K562 (cell line): ENCODE measurements around the gene HIP1R.

Experiments
- ATF2 ChIP-seq: sonication (generic); formaldehyde crosslinking; IDR thresholded peaks from 2 replicates; pipeline ENCODE4 v1.8.1; 2022; ENCODE audit warnings: missing genetic modification reagents
- CTCF ChIP-seq, 3 experiments: IDR thresholded peaks in 2 of 3; conservative IDR thresholded peaks in 1 of 3; 2 replicates each; pipeline ENCODE4 v1.5.1; 2011 to 2012; ENCODE audit warnings: low read length in 3 of 3, mild to moderate bottlenecking in 3 of 3, control low read depth in 2 of 3, improper control_type of control experiment in 1 of 3, inconsistent platforms in 1 of 3, low read depth in 1 of 3, mixed read lengths in 1 of 3, moderate library complexity in 1 of 3; ENCODE audit not compliant: insufficient read depth in 2 of 3
- ESRRA ChIP-seq: fragments of 450-650 bp; IDR thresholded peaks from 2 replicates; pipeline ENCODE4 v1.6.1; 2014; ENCODE audit warnings: low read depth, mild to moderate bottlenecking, moderate library complexity, borderline replicate concordance
- HMG20A ChIP-seq: fragments of 450-650 bp; formaldehyde crosslinking; conservative IDR thresholded peaks from 2 replicates; pipeline ENCODE4 v1.4.0; 2020; ENCODE audit warnings: mild to moderate bottlenecking, mixed read lengths
- MAFG ChIP-seq: fragments of 450-650 bp; conservative IDR thresholded peaks from 2 replicates; pipeline ENCODE4 v1.6.1; 2016; ENCODE audit warnings: missing genetic modification characterization, missing compliant biosample characterization
- POU5F1 ChIP-seq: fragments of 150-350 bp; IDR thresholded peaks from 2 replicates; pipeline ENCODE4 v1.6.1; 2014; ENCODE audit warnings: borderline replicate concordance, low read length, low read depth, mild to moderate bottlenecking; ENCODE audit not compliant: partially characterized antibody
- RFX5 ChIP-seq: IDR thresholded peaks from 2 replicates; pipeline ENCODE4 v1.6.1; 2011; ENCODE audit warnings: low read depth, mild to moderate bottlenecking, improper control_type of control experiment, low read length
- SPI1 ChIP-seq: IDR thresholded peaks from 2 replicates; pipeline ENCODE4 v1.6.1; 2011; ENCODE audit warnings: low read depth, low read length, control low read depth, borderline replicate concordance
- TAF9B ChIP-seq: fragments of 450-650 bp; IDR thresholded peaks from 2 replicates; pipeline ENCODE4 v1.6.1; 2018; ENCODE audit warnings: mild to moderate bottlenecking; ENCODE audit not compliant: partially characterized antibody

- TF ChIP-seq POU5F1, result no peak
- TF ChIP-seq CTCF (IDR thresholded peaks at IDR 0.05 in 2 of 3, conservative IDR thresholded peaks at IDR 0.05 in 1 of 3; ENCODE audit: insufficient read depth in 2 of 3, low read depth in 1 of 3, low read length in 3 of 3), result peak in 2 of 3 experiments; percentile 26 to 38; a peak in 1 of 6 replicates
- no peak for TF ChIP-seq MAFG (tag)
- no peak for TF ChIP-seq RFX5
- TF ChIP-seq ESRRA, result no peak
- TF ChIP-seq HMG20A (CRISPR knock-in tag), result no peak
- no peak for TF ChIP-seq SPI1
- TF ChIP-seq TAF9B, result no peak
- TF ChIP-seq ATF2 (CRISPR knock-in tag), result no peak
Observed at GRCh38 chr12:122894193-122895121, 59.2 kb downstream of the HIP1R start.
